DOHH2 (cell line): Measurements from ENCODE around the gene KLHL30.

Experiments used
- H3F3A ChIP-seq: fragments of 200-600 bp; sonication (generic), shearing (Covaris generic); 2 replicates; pipeline ENCODE4 v1.6.0; 2016; ENCODE audit warnings: antibody characterized with exemption, mild to moderate bottlenecking; ENCODE audit not compliant: control insufficient read depth, insufficient read depth
- H3K27ac ChIP-seq: fragments of 200-600 bp; sonication (generic); 2 replicates; pipeline ENCODE4 v1.5.1; 2014; ENCODE audit warnings: low read depth, mild to moderate bottlenecking, low read length, moderate library complexity
- H3K27me3 ChIP-seq: fragments of 200-600 bp; sonication (generic); 2 replicates; pipeline ENCODE4 v1.6.1; 2014; ENCODE audit warnings: mild to moderate bottlenecking, low read length, mixed read lengths; ENCODE audit not compliant: control insufficient read depth
- H3K36me3 ChIP-seq: fragments of 200-600 bp; sonication (generic); 2 replicates; pipeline ENCODE4 v1.6.1; 2014; ENCODE audit warnings: mild to moderate bottlenecking, low read length, moderate library complexity, mixed read lengths; ENCODE audit not compliant: control insufficient read depth
- H3K4me1 ChIP-seq: fragments of 200-600 bp; sonication (generic); 2 replicates; pipeline ENCODE4 v1.6.1; 2014; ENCODE audit warnings: mild to moderate bottlenecking, low read length, mixed read lengths; ENCODE audit not compliant: control insufficient read depth
- H3K4me2 ChIP-seq: fragments of 200-600 bp; sonication (generic); 2 replicates; pipeline ENCODE4 v1.6.0; 2014; ENCODE audit warnings: mild to moderate bottlenecking, low read length, moderate library complexity
- H3K4me3 ChIP-seq: fragments of 200-600 bp; sonication (generic); 2 replicates; pipeline ENCODE4 v1.5.1; 2014; ENCODE audit warnings: mild to moderate bottlenecking, low read length, mixed read lengths
- H3K79me2 ChIP-seq: fragments of 200-600 bp; sonication (generic); 2 replicates; pipeline ENCODE4 v1.6.1; 2014; ENCODE audit warnings: mild to moderate bottlenecking, low read length, mixed read lengths; ENCODE audit not compliant: control insufficient read depth
- H3K9me2 ChIP-seq: fragments of 200-600 bp; sonication (generic); replicated peaks from 2 replicates; pipeline ENCODE4 v1.6.1; 2014; ENCODE audit warnings: mild to moderate bottlenecking, low read length, mixed read lengths; ENCODE audit not compliant: control insufficient read depth
- H3K9me3 ChIP-seq: fragments of 200-600 bp; sonication (generic); 2 replicates; pipeline ENCODE4 v1.6.1; 2014; ENCODE audit warnings: antibody characterized with exemption, low read length, mixed read lengths; ENCODE audit not compliant: control insufficient read depth, insufficient read depth
- H4K20me1 ChIP-seq: fragments of 200-600 bp; sonication (generic); 2 replicates; pipeline ENCODE4 v1.6.0; 2014; ENCODE audit warnings: low read depth, mild to moderate bottlenecking, antibody characterized with exemption, low read length, moderate library complexity; ENCODE audit not compliant: control insufficient read depth, insufficient read depth
- EZH2phosphoT487 ChIP-seq: fragments of 200-600 bp; sonication (generic); IDR thresholded peaks from 2 replicates; pipeline ENCODE4 v1.6.1; 2017; ENCODE audit warnings: borderline replicate concordance, mild to moderate bottlenecking, antibody characterized with exemption, low read length, moderate library complexity, mixed read lengths
- TF ChIP-seq, protein P1 (sequence below): fragments of 200-600 bp; sonication (generic); IDR thresholded peaks from one replicate; pipeline ENCODE4 v1.5.1; 2014; ENCODE audit warnings: antibody characterized with exemption, mild to moderate bottlenecking, low read depth, low read length; ENCODE audit not compliant: poor library complexity, severe bottlenecking

KLHL30 gene

DNA sequence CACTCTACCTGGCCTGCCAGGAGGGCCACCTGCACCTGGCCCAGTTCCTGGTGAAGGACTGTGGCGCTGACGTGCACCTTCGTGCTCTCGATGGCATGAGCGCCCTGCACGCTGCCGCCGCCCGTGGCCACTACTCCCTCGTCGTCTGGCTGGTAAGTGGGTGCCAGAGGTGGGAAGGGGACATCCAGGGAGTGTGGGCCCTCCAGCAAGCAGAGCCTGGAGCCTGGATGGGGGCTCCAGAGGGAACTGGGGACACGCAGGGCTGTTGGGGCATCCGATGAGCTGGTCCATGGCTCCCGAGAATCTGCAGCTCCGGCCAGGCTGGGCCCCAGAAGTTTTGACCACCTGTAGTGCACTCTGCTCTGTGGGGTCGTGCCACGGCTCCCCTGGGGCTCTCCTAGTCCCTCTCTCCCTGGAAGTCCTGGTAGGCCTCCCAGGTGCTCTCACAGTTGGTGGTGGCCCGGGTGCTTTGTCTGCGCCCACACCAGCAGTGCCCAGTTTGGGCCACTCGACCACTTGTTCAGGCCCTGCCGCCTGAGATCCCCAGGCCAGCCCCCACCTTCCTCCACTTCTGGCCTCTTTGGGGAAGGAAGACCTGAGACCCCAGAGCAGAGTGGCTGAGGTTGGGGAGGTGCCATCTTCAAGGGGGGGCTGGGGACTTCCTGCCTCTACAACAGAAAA lies 33.6 kb upstream of the KLHL30 start:
- no peak for TF ChIP-seq EZH2phosphoT487
- TF ChIP-seq, protein P1, sequence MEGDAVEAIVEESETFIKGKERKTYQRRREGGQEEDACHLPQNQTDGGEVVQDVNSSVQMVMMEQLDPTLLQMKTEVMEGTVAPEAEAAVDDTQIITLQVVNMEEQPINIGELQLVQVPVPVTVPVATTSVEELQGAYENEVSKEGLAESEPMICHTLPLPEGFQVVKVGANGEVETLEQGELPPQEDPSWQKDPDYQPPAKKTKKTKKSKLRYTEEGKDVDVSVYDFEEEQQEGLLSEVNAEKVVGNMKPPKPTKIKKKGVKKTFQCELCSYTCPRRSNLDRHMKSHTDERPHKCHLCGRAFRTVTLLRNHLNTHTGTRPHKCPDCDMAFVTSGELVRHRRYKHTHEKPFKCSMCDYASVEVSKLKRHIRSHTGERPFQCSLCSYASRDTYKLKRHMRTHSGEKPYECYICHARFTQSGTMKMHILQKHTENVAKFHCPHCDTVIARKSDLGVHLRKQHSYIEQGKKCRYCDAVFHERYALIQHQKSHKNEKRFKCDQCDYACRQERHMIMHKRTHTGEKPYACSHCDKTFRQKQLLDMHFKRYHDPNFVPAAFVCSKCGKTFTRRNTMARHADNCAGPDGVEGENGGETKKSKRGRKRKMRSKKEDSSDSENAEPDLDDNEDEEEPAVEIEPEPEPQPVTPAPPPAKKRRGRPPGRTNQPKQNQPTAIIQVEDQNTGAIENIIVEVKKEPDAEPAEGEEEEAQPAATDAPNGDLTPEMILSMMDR = no peak
- Histone ChIP-seq H3K27ac (no peak overlapping the region), H3K4me2 (no peak overlapping the region)

DNA sequence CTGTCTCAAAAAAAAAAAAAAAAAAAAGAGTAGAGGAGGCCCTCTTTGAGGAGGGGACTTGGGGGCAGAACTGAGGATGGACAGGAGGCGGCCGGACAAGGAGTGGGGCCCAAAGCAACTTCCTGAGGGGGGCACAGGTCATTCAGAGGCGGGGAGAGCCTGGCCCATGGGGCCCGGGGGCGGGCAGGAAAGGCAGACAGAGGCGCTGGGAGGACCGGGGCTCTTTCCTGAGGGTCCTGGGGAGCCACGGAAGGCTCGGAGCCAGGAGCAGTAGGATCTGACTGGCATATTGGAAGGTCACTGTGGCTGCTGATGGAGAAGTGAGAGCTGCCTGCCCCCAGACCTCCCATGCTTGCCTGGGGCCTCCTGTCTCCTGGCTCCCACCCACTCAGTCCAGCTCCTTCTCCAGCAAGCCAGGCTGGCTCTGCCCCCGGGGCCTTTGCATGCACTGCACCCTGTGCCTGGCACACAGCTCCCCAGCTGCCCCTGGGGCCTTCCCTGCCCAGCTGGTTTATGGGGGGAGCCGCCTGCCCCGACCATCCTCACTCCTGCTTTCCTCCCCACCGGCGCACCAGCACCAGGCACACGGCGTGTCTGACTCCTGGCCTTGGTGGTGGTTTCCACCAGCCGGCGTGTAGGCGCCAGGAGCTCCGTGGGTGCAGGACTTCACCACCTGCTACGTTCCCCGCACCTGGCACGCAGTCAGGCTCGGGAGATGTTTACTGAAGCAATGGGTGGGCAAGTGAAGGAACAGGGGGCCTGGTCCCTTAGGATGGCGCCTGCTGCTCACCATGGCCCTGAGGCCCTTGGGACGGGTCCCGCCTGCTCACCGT lies 32.7 kb upstream of the KLHL30 start:
- H3K27me3 ChIP-seq = no peaks in the 10 kb centered on the region
- no peaks in the 10 kb centered on the region for H3K79me2 ChIP-seq
- no peak for TF ChIP-seq EZH2phosphoT487
- TF ChIP-seq, protein P1 = no peak
- peaks cover 47% of the 10 kb centered on the region for H3K4me1 ChIP-seq
- no peaks in the 10 kb centered on the region for H3K9me3 ChIP-seq
- no peaks in the 10 kb centered on the region for H3K36me3 ChIP-seq
- no peak overlapping the region for H3K27ac ChIP-seq
- H4K20me1 ChIP-seq = no peaks in the 10 kb centered on the region
- peaks cover 14% of the 10 kb centered on the region for H3F3A ChIP-seq
- no peak overlapping the region for H3K4me3 ChIP-seq
- H3K9me2 ChIP-seq = no peaks in the 10 kb centered on the region
- H3K4me2 ChIP-seq = no peak overlapping the region

More for the DNA sequence above, 33.6 kb upstream of the KLHL30 start:
- H3K27me3 ChIP-seq = no peaks in the 10 kb centered on the region
- no peaks in the 10 kb centered on the region for H3K79me2 ChIP-seq
- H3K9me3 ChIP-seq = no peaks in the 10 kb centered on the region
- H3K36me3 ChIP-seq = no peaks in the 10 kb centered on the region
- peaks cover 47% of the 10 kb centered on the region for H3K4me1 ChIP-seq
- no peaks in the 10 kb centered on the region for H3K9me2 ChIP-seq
- no peaks in the 10 kb centered on the region for H4K20me1 ChIP-seq
- peaks cover 14% of the 10 kb centered on the region for H3F3A ChIP-seq
- no peak overlapping the region for H3K4me3 ChIP-seq

DNA sequence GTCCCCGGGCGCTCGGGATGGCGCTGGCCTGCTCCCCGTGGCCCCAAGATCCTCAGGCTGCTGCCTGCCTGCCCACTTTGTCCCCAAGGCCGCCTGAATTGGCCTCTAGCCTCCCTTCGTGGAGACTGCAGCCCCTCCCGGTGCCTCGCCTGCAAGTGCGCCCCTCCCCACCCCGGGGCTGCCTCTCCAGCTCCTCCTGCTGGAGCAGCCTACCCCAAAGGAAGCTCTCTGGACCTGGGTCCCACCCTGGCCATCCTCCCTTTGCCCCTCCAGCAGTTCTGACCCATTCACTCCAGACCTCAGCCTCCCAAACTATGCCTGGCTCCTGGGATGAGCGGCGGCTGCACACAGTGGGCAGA lies 32.1 kb upstream of the KLHL30 start:
- H3K4me2 ChIP-seq = peak overlapping the region; percentile 97; the same call in 1 of the 2 replicates
- no peaks in the 10 kb centered on the region for H3K36me3 ChIP-seq
- no peaks in the 10 kb centered on the region for H3K79me2 ChIP-seq
- H3K27ac ChIP-seq = no peak overlapping the region
- H3F3A ChIP-seq = peaks cover 14% of the 10 kb centered on the region
- peaks cover 47% of the 10 kb centered on the region for H3K4me1 ChIP-seq
- H4K20me1 ChIP-seq = no peaks in the 10 kb centered on the region
- H3K4me3 ChIP-seq = 0 out of 2 replicates have a peak overlapping the region, but pooled peaks have one; percentile 73
- H3K27me3 ChIP-seq = no peaks in the 10 kb centered on the region
- TF ChIP-seq, protein P1 = no peak
- no peak for TF ChIP-seq EZH2phosphoT487
- no peaks in the 10 kb centered on the region for H3K9me3 ChIP-seq
- H3K9me2 ChIP-seq = no peaks in the 10 kb centered on the region
